ENCODE results near the gene SLC5A12.

The SLC5A12 gene

GRCh38 chr11:26721948-26722475 lies at the start of gene SLC5A12:
SLC5A12 (minus strand) TSS chr11:26722060; CDS start chr11:26721714, 346 bp downstream.
- DNase-seq (ENCODE audit: low read depth, low spot score) = no peak
- no peak within 1 kb of the TSS for H3K27ac ChIP-seq

- no peak overlapping the region for H3K27ac ChIP-seq
- DNase-seq (ENCODE audit: low read depth, low spot score) = no peak
These were observed 47.2 kb upstream of the SLC5A12 start for GRCh38 chr11:26769027-26769426.

GRCh38 chr11:26767060-26767459 lies 45.2 kb upstream of the SLC5A12 start:
- no peak overlapping the region for H3K27ac ChIP-seq
- DNase-seq (ENCODE audit: low read depth, low spot score) = no peak

GRCh38 chr11:26765323-26765722 lies 43.5 kb upstream of the SLC5A12 start:
- H3K27ac ChIP-seq = no peak overlapping the region

GRCh38 chr11:26764825-26765224 lies 43.0 kb upstream of the SLC5A12 start:
- no peak overlapping the region for H3K27ac ChIP-seq
- no peak for DNase-seq (ENCODE audit: low read depth, low spot score)

More at GRCh38 chr11:26765323-26765722, 43.5 kb upstream of the SLC5A12 start:
- DNase-seq (ENCODE audit: low read depth, low spot score) = no peak

- no peak overlapping the region for H3K27ac ChIP-seq
- no peak for DNase-seq (ENCODE audit: low read depth, low spot score)
These were observed 42.5 kb upstream of the SLC5A12 start for GRCh38 chr11:26764315-26764714.

GRCh38 chr11:26762089-26762488 lies 40.2 kb upstream of the SLC5A12 start:
- no peak for DNase-seq (ENCODE audit: low read depth, low spot score)
- H3K27ac ChIP-seq = no peak overlapping the region

- no peak for DNase-seq (ENCODE audit: low read depth, low spot score)
- H3K27ac ChIP-seq = no peak overlapping the region
These were observed 39.5 kb upstream of the SLC5A12 start for GRCh38 chr11:26761361-26761809.

GRCh38 chr11:26757995-26758394 lies 36.1 kb upstream of the SLC5A12 start:
- no peak for DNase-seq (ENCODE audit: low read depth, low spot score)
- H3K27ac ChIP-seq = no peak overlapping the region

- DNase-seq (ENCODE audit: low read depth, low spot score) = no peak
- no peak overlapping the region for H3K27ac ChIP-seq
These were observed 33.9 kb upstream of the SLC5A12 start for GRCh38 chr11:26755762-26756161.

- no peak for DNase-seq (ENCODE audit: low read depth, low spot score)
- H3K27ac ChIP-seq = no peak overlapping the region
These were observed 32.1 kb upstream of the SLC5A12 start for GRCh38 chr11:26753723-26754504.

- DNase-seq (ENCODE audit: low read depth, low spot score) = no peak
- H3K27ac ChIP-seq = no peak overlapping the region
These were observed 28.1 kb upstream of the SLC5A12 start for GRCh38 chr11:26749927-26750326.

- DNase-seq (ENCODE audit: low read depth, low spot score) = no peak
- no peak overlapping the region for H3K27ac ChIP-seq
These were observed 21.8 kb upstream of the SLC5A12 start for GRCh38 chr11:26743622-26744021.

GRCh38 chr11:26742966-26743365 lies 21.1 kb upstream of the SLC5A12 start:
- no peak for DNase-seq (ENCODE audit: low read depth, low spot score)
- no peak overlapping the region for H3K27ac ChIP-seq

- DNase-seq (ENCODE audit: low read depth, low spot score) = no peak
- no peak overlapping the region for H3K27ac ChIP-seq
These were observed 19.2 kb upstream of the SLC5A12 start for GRCh38 chr11:26741036-26741435.

- H3K27ac ChIP-seq = no peak overlapping the region
- no peak for DNase-seq (ENCODE audit: low read depth, low spot score)
These were observed 17.7 kb upstream of the SLC5A12 start for GRCh38 chr11:26739366-26740073.

GRCh38 chr11:26734691-26735090 lies 12.8 kb upstream of the SLC5A12 start:
- H3K27ac ChIP-seq = no peak overlapping the region
- DNase-seq (ENCODE audit: low read depth, low spot score) = no peak

- no peak for DNase-seq (ENCODE audit: low read depth, low spot score)
- no peak overlapping the region for H3K27ac ChIP-seq
These were observed 9.2 kb upstream of the SLC5A12 start for GRCh38 chr11:26731084-26731456.

GRCh38 chr11:26730414-26731083 lies 8.7 kb upstream of the SLC5A12 start:
- no peak for DNase-seq (ENCODE audit: low read depth, low spot score)
- no peak overlapping the region for H3K27ac ChIP-seq

- H3K27ac ChIP-seq = no peak overlapping the region
- no peak for DNase-seq (ENCODE audit: low read depth, low spot score)
These were observed 7.4 kb upstream of the SLC5A12 start for GRCh38 chr11:26729284-26729683.

- no peak for DNase-seq (ENCODE audit: low read depth, low spot score)
- no peak overlapping the region for H3K27ac ChIP-seq
These were observed 5.1 kb upstream of the SLC5A12 start for GRCh38 chr11:26726960-26727359.

All from epithelial cell of prostate (primary cell).